Bone marrow (tissue), 2 donors: ENCODE measurements around the gene INSR.
"Not testable (repeated sequence)": the region's sequence is repeated elsewhere in the genome, so short reads cannot be mapped to it uniquely, and the experiment has no call there.

Source experiments
- DNase-seq, 2 donors: peaks; one replicate each; lab custom pipeline; 2025; lab: John Stamatoyannopoulos, UW

Gene INSR

GRCh38 chr19:7258041-7258839 is 36.0 kb downstream of the INSR start:
- DNase-seq: no peak

- DNase-seq: no peak
Observed at GRCh38 chr19:7257148-7258040, 36.8 kb downstream of the INSR start.

GRCh38 chr19:7255631-7256030 is 38.6 kb downstream of the INSR start:
- DNase-seq: no peak

- no peak for DNase-seq
Observed at GRCh38 chr19:7255119-7255518, 39.1 kb downstream of the INSR start.

- DNase-seq: no peak
Observed at GRCh38 chr19:7254590-7254989, 39.6 kb downstream of the INSR start.

- DNase-seq: no peak
Observed at GRCh38 chr19:7252364-7252763, 41.9 kb downstream of the INSR start.

- DNase-seq: peak in 1 of 2 donors; percentile 18
Observed at GRCh38 chr19:7251494-7251893, 42.7 kb downstream of the INSR start.

GRCh38 chr19:7250951-7251350 is 43.3 kb downstream of the INSR start:
- no peak for DNase-seq

GRCh38 chr19:7250057-7250596 is 44.1 kb downstream of the INSR start:
- no peak for DNase-seq

- DNase-seq: no peak
Observed at GRCh38 chr19:7247155-7247554, 47.1 kb downstream of the INSR start.

- DNase-seq: no peak
Observed at GRCh38 chr19:7246601-7247000, 47.6 kb downstream of the INSR start.

GRCh38 chr19:7242601-7243258 is 51.5 kb downstream of the INSR start:
- DNase-seq: no peak

- DNase-seq: no peak
Observed at GRCh38 chr19:7238051-7238450, 56.2 kb downstream of the INSR start.

- no peak for DNase-seq
Observed at GRCh38 chr19:7236153-7236552, 58.1 kb downstream of the INSR start.

GRCh38 chr19:7230826-7231225 is 63.4 kb downstream of the INSR start:
- no peak for DNase-seq

- DNase-seq: no peak
Observed at GRCh38 chr19:7229735-7230134, 64.5 kb downstream of the INSR start.

- DNase-seq: no peak
Observed at GRCh38 chr19:7228935-7229541, 65.2 kb downstream of the INSR start.

- DNase-seq: no peak
Observed at GRCh38 chr19:7227735-7228134, 66.5 kb downstream of the INSR start.

GRCh38 chr19:7227149-7227548 is 67.1 kb downstream of the INSR start:
- not testable (repeated sequence) for DNase-seq

GRCh38 chr19:7226739-7227138 is 67.5 kb downstream of the INSR start:
- no peak for DNase-seq

GRCh38 chr19:7225741-7226140 is 68.5 kb downstream of the INSR start:
- DNase-seq: no peak

GRCh38 chr19:7224995-7225394 is 69.2 kb downstream of the INSR start:
- no peak for DNase-seq
